SK-N-SH treated with all-trans-retinoic acid at 6 μM for 48 hours (cell line): Measurements from ENCODE around the gene NEAT1.

ENCODE experiments used
- ATAC-seq: fragments of 200-7000 bp; cut with Tn5 transposase; 3 replicates; pipeline ENCODE4 v1.9.1; 2020; ENCODE audit warnings: mild to moderate bottlenecking, moderate library complexity
- ARNTL ChIP-seq: fragments of 450-650 bp; formaldehyde crosslinking; IDR thresholded peaks from 2 replicates; pipeline ENCODE4 v1.5.0; 2020; ENCODE audit warnings: low read depth, mild to moderate bottlenecking, moderate library complexity, borderline replicate concordance
- BACH2 ChIP-seq: fragments of 250-450 bp; sonication (Bioruptor Pico); IDR thresholded peaks from 2 replicates; pipeline ENCODE4 v1.9.0; 2021; ENCODE audit warnings: mild to moderate bottlenecking, borderline replicate concordance
- CREB5 ChIP-seq: fragments of 250-450 bp; sonication (Bioruptor Pico); IDR thresholded peaks from 2 replicates; pipeline ENCODE4 v1.5.1; 2020; ENCODE audit warnings: low read depth, mild to moderate bottlenecking, moderate library complexity
- ESRRG ChIP-seq: fragments of 250-450 bp; sonication (Bioruptor Pico); IDR thresholded peaks from 2 replicates; pipeline ENCODE4 v1.6.1; 2021; ENCODE audit warnings: mild to moderate bottlenecking
- GLIS3 ChIP-seq: fragments of 250-450 bp; sonication (Bioruptor Pico); IDR thresholded peaks from 2 replicates; pipeline ENCODE4 v1.5.0; 2020; ENCODE audit warnings: mild to moderate bottlenecking, moderate library complexity
- ISL1 ChIP-seq: fragments of 250-450 bp; sonication (Bioruptor Pico); IDR thresholded peaks from 2 replicates; pipeline ENCODE4 v2.1.2; 2022; ENCODE audit warnings: mild to moderate bottlenecking, moderate library complexity
- OSR1 ChIP-seq: fragments of 250-450 bp; sonication (Bioruptor Pico); IDR thresholded peaks from 2 replicates; pipeline ENCODE4 v1.8.0; 2022; ENCODE audit warnings: moderate library complexity, mild to moderate bottlenecking, inconsistent platforms
- PATZ1 ChIP-seq: fragments of 250-450 bp; sonication (Bioruptor Pico); IDR thresholded peaks from 2 replicates; pipeline ENCODE4 v1.8.0; 2020; ENCODE audit warnings: mild to moderate bottlenecking, moderate library complexity, borderline replicate concordance
- POU6F1 ChIP-seq: fragments of 250-450 bp; sonication (Bioruptor Pico); IDR thresholded peaks from 2 replicates; pipeline ENCODE4 v1.8.0; 2021; ENCODE audit warnings: low read depth, mild to moderate bottlenecking, moderate library complexity, borderline replicate concordance
- PPARA ChIP-seq: fragments of 250-450 bp; sonication (Bioruptor Pico); IDR thresholded peaks from 2 replicates; pipeline ENCODE4 v1.5.0; 2020; ENCODE audit warnings: mild to moderate bottlenecking, borderline replicate concordance
- SNAI2 ChIP-seq: fragments of 250-450 bp; sonication (Bioruptor Pico); IDR thresholded peaks from 2 replicates; pipeline ENCODE4 v1.5.0; 2020; ENCODE audit warnings: mild to moderate bottlenecking, moderate library complexity
- TCF4 ChIP-seq: fragments of 250-450 bp; sonication (Bioruptor Pico); IDR thresholded peaks from 2 replicates; pipeline ENCODE4 v1.8.0; 2021; ENCODE audit warnings: mild to moderate bottlenecking, moderate library complexity, borderline replicate concordance
- TOX ChIP-seq: fragments of 250-450 bp; sonication (Bioruptor Pico); IDR thresholded peaks from 2 replicates; pipeline ENCODE4 v1.8.0; 2021; ENCODE audit warnings: mild to moderate bottlenecking, moderate library complexity, borderline replicate concordance
- ZC3H10 ChIP-seq: fragments of 250-450 bp; sonication (Bioruptor Pico); IDR thresholded peaks from 2 replicates; pipeline ENCODE4 v1.5.1; 2021; ENCODE audit warnings: mild to moderate bottlenecking, moderate library complexity
- ZFP3 ChIP-seq: fragments of 250-450 bp; sonication (Bioruptor Pico); IDR thresholded peaks from 2 replicates; pipeline ENCODE4 v1.5.0; 2020; ENCODE audit warnings: mild to moderate bottlenecking, moderate library complexity
- ZFP30 ChIP-seq: fragments of 450-650 bp; formaldehyde crosslinking; IDR thresholded peaks from 2 replicates; pipeline ENCODE4 v1.5.0; 2022; ENCODE audit warnings: mild to moderate bottlenecking, moderate library complexity
- ZNF565 ChIP-seq: fragments of 450-650 bp; formaldehyde crosslinking; conservative IDR thresholded peaks from 2 replicates; pipeline ENCODE4 v1.5.0; 2020; ENCODE audit warnings: low read depth, mild to moderate bottlenecking, moderate library complexity
- ZNF8 ChIP-seq: fragments of 450-650 bp; formaldehyde crosslinking; IDR thresholded peaks from 2 replicates; pipeline ENCODE4 v1.5.0; 2020; ENCODE audit warnings: mild to moderate bottlenecking, moderate library complexity
- TF ChIP-seq, protein P1 (sequence below): fragments of 250-450 bp; sonication (Bioruptor Pico); IDR thresholded peaks from 2 replicates; pipeline ENCODE4 v1.5.0; 2020; ENCODE audit warnings: mild to moderate bottlenecking, moderate library complexity

The NEAT1 gene

DNA sequence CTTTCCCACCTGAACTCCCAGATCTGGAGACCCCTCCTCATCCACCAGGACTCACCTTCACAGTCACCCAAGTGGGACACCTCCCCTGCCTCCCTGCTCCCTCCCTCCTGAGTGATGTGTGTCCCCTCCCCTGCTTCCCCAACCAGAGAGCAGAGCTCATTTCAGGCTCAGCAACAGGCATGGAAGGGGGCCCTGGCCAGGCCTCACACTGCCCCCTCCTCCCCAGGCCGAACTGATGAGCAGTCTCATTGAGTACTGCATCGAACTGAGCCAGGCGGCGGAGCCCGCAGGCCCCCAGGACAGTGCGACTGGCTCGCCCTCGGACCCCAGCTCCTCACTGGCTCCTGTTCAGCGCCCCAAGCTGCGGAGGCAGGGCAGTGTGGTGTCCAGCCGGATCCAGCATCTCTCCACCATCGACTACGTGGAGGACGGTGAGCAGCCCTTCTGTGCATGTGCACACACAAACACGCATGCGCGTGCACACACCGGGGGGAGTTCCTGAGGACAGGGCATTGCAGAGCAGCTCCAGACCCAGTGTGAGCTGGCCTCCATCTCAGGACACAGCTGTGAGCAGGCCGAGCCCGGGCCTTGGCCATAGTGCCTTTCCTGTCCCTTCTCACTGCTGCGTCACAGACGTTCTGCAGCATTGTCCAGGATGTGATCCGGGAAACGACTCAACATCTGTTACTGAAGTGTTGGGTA is 17.8 kb upstream of the NEAT1 start:
- ATAC-seq = no peak

DNA sequence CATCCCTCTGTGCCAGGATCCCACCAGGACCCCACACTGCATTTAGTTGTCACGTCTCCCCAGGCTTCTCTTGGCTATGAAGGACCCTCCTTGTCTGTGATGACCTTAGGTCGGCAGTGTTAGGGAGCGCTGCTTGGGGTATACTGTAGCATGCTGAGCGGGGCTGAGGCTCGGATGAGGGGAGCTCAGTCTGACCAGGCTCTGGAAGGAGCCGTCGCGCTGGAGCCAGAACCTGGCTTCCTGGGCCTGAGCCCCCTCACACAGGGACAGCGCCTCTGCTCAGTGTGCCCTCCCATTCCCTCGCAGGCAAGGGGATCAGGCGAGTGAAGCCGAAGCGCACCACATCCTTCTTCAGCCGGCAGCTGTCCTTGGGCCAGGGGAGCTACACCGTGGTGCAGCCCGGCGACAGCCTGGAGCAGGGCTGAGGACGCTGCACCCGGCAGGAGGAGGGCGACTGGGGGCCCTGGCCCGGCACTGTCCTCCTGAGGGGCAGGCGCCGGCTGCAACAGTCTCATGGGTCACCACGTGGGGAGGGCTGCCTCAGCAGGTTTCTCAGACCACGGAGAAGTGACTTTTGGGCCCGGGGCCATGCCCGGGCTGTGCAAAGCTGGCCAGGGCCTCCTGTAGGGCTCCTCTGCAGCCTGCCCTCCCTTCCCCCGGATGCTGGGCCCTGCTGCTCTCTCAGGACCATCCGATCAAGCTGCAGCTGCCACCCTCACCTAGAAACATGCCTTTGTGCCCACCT is 11.5 kb upstream of the NEAT1 start:
- TF ChIP-seq BACH2 (CRISPR knock-in tag) (no peak), OSR1 (CRISPR knock-in tag) (no peak), TCF4 (CRISPR knock-in tag) (no peak), ESRRG (no peak), GLIS3 (CRISPR knock-in tag) (no peak), PATZ1 (CRISPR knock-in tag) (no peak), ARNTL (CRISPR knock-in tag) (no peak)
- no peak for ATAC-seq

More for the DNA sequence above, 17.8 kb upstream of the NEAT1 start:
- TF ChIP-seq ZFP30 (CRISPR knock-in tag) (no peak), ZNF8 (no peak), ISL1 (no peak), TCF4 (CRISPR knock-in tag) (no peak)
- TF ChIP-seq, all 23 proteins: peak for 0

- no peak for TF ChIP-seq SNAI2 (CRISPR knock-in tag)
- no peak for TF ChIP-seq PATZ1 (CRISPR knock-in tag)
- TF ChIP-seq ISL1 = no peak
- TF ChIP-seq, protein P1, sequence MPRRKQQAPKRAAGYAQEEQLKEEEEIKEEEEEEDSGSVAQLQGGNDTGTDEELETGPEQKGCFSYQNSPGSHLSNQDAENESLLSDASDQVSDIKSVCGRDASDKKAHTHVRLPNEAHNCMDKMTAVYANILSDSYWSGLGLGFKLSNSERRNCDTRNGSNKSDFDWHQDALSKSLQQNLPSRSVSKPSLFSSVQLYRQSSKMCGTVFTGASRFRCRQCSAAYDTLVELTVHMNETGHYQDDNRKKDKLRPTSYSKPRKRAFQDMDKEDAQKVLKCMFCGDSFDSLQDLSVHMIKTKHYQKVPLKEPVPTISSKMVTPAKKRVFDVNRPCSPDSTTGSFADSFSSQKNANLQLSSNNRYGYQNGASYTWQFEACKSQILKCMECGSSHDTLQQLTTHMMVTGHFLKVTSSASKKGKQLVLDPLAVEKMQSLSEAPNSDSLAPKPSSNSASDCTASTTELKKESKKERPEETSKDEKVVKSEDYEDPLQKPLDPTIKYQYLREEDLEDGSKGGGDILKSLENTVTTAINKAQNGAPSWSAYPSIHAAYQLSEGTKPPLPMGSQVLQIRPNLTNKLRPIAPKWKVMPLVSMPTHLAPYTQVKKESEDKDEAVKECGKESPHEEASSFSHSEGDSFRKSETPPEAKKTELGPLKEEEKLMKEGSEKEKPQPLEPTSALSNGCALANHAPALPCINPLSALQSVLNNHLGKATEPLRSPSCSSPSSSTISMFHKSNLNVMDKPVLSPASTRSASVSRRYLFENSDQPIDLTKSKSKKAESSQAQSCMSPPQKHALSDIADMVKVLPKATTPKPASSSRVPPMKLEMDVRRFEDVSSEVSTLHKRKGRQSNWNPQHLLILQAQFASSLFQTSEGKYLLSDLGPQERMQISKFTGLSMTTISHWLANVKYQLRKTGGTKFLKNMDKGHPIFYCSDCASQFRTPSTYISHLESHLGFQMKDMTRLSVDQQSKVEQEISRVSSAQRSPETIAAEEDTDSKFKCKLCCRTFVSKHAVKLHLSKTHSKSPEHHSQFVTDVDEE (CRISPR knock-in tag) = no peak
- no peak for TF ChIP-seq ZC3H10
- no peak for TF ChIP-seq ESRRG
- TF ChIP-seq ZFP3 = no peak
- TF ChIP-seq ZFP30 (CRISPR knock-in tag) = no peak
- TF ChIP-seq POU6F1 (CRISPR knock-in tag) = no peak
- TF ChIP-seq TCF4 (CRISPR knock-in tag) = no peak
- TF ChIP-seq TOX (CRISPR knock-in tag) = no peak
- no peak for TF ChIP-seq ZNF565 (CRISPR knock-in tag)
- TF ChIP-seq CREB5 = no peak
- TF ChIP-seq PPARA = no peak
- no peak for TF ChIP-seq ARNTL (CRISPR knock-in tag)
- ATAC-seq = no peak
Measured at GRCh38 chr11:65411681-65412070, 10.9 kb upstream of the NEAT1 start.
